ENCODE results near the gene ZFX.

- TF ChIP-seq PAX8 (IDR thresholded peaks at IDR 0.05) (no peak), CTCF (IDR thresholded peaks at IDR 0.05 in 2 of 3, conservative IDR thresholded peaks at IDR 0.05 in 1 of 3; ENCODE audit: control insufficient read depth in 2 of 3, extremely low read depth in 1 of 3, insufficient read depth in 1 of 3, low read depth in 3 of 3, low read length in 3 of 3) (no peak), ESRRA (IDR thresholded peaks at IDR 0.05; ENCODE audit: low read length) (no peak), SPI1 (IDR thresholded peaks at IDR 0.05; ENCODE audit: borderline replicate concordance, insufficient read depth, low read depth, low read length) (no peak), FOXM1 (IDR thresholded peaks at IDR 0.05; ENCODE audit: low read depth, low read length) (no peak), MXI1 (IDR thresholded peaks at IDR 0.05; ENCODE audit: low read depth, low read length) (no peak), POLR2AphosphoS5 (IDR thresholded peaks at IDR 0.05; ENCODE audit: low read length) (no peak), E4F1 (IDR thresholded peaks at IDR 0.05; ENCODE audit: borderline replicate concordance, partially characterized antibody) (no peak), MYC (IDR thresholded peaks at IDR 0.05; ENCODE audit: insufficient read depth, insufficient read length, insufficient replicate concordance, low read length, severe bottlenecking) (no peak), FOS (IDR thresholded peaks at IDR 0.05; ENCODE audit: borderline replicate concordance, extremely low read depth, insufficient read length) (no peak), BCL3 (IDR thresholded peaks at IDR 0.05; ENCODE audit: borderline replicate concordance, insufficient read depth, low read depth, low read length, poor library complexity, severe bottlenecking) (no peak), HCFC1 (IDR thresholded peaks at IDR 0.05; ENCODE audit: low read length) (no peak), POLR2A (IDR thresholded peaks at IDR 0.05; ENCODE audit: low read depth, low read length) (no peak)
Observed at GRCh38 chrX:24201216-24201615, 51.7 kb downstream of the ZFX start.
